ENCODE results near the gene SLC9A9.
"Not testable (repeated sequence)": the region's sequence is repeated elsewhere in the genome, so short reads cannot be mapped to it uniquely, and the experiment has no call there.

Gene SLC9A9

GRCh38 chr3:143754090-143754489 is 94.2 kb downstream of the SLC9A9 start:
- no peak for DNase-seq (ENCODE audit: low spot score)

GRCh38 chr3:143753456-143753855 is 94.8 kb downstream of the SLC9A9 start:
- no peak for DNase-seq (ENCODE audit: low spot score)

- no peak for DNase-seq (ENCODE audit: low spot score)
These were observed 95.3 kb downstream of the SLC9A9 start for GRCh38 chr3:143753006-143753405.

GRCh38 chr3:143751643-143752178 is 96.6 kb downstream of the SLC9A9 start:
- no peak for DNase-seq (ENCODE audit: low spot score)

- DNase-seq (ENCODE audit: low spot score) = no peak
These were observed 97.4 kb downstream of the SLC9A9 start for GRCh38 chr3:143750841-143751240.

- DNase-seq (ENCODE audit: low spot score) = no peak
These were observed 98.3 kb downstream of the SLC9A9 start for GRCh38 chr3:143749926-143750325.

GRCh38 chr3:143737065-143737464 is 111.2 kb downstream of the SLC9A9 start:
- DNase-seq (ENCODE audit: low spot score) = no peak

GRCh38 chr3:143736205-143736997 is 111.9 kb downstream of the SLC9A9 start:
- DNase-seq (ENCODE audit: low spot score) = no peak

- no peak for DNase-seq (ENCODE audit: low spot score)
These were observed 116.5 kb downstream of the SLC9A9 start for GRCh38 chr3:143731776-143732175.

- no peak for DNase-seq (ENCODE audit: low spot score)
These were observed 116.9 kb downstream of the SLC9A9 start for GRCh38 chr3:143731320-143731719.

GRCh38 chr3:143727391-143727790 is 120.9 kb downstream of the SLC9A9 start:
- DNase-seq (ENCODE audit: low spot score) = no peak

GRCh38 chr3:143726727-143727126 is 121.5 kb downstream of the SLC9A9 start:
- no peak for DNase-seq (ENCODE audit: low spot score)

- no peak for DNase-seq (ENCODE audit: low spot score)
These were observed 127.9 kb downstream of the SLC9A9 start for GRCh38 chr3:143720381-143720780.

GRCh38 chr3:143718463-143718862 is 129.8 kb downstream of the SLC9A9 start:
- no peak for DNase-seq (ENCODE audit: low spot score)

- DNase-seq (ENCODE audit: low spot score) = no peak
These were observed 131.5 kb downstream of the SLC9A9 start for GRCh38 chr3:143716731-143717130.

- no peak for DNase-seq (ENCODE audit: low spot score)
These were observed 135.7 kb downstream of the SLC9A9 start for GRCh38 chr3:143712522-143712921.

- DNase-seq (ENCODE audit: low spot score) = no peak
These were observed 140.4 kb downstream of the SLC9A9 start for GRCh38 chr3:143707848-143708247.

- no peak for DNase-seq (ENCODE audit: low spot score)
These were observed 147.8 kb downstream of the SLC9A9 start for GRCh38 chr3:143700431-143700975.

- no peak for DNase-seq (ENCODE audit: low spot score)
These were observed 148.8 kb downstream of the SLC9A9 start for GRCh38 chr3:143699424-143699823.

GRCh38 chr3:143698682-143699303 is 149.5 kb downstream of the SLC9A9 start:
- DNase-seq (ENCODE audit: low spot score) = no peak

- no peak for DNase-seq (ENCODE audit: low spot score)
These were observed 150.3 kb downstream of the SLC9A9 start for GRCh38 chr3:143697975-143698374.

- not testable (repeated sequence) for DNase-seq (ENCODE audit: low spot score)
These were observed 152.9 kb downstream of the SLC9A9 start for GRCh38 chr3:143695333-143695732.

GRCh38 chr3:143693506-143693905 is 154.8 kb downstream of the SLC9A9 start:
- no peak for DNase-seq (ENCODE audit: low spot score)

Measured in HuH-7 (cell line).